ENCODE measurements around the gene TSPAN18. TPM values are rescaled to one million over a fixed set of nuclear protein-coding genes. Genes with fewer than 3 reads are reported as not detected.
A peak's percentile ranks its signal among the peaks of the same experiment; 100 is the strongest.

TSPAN18 gene
- total RNA-seq, 4 donors from 2014 or later: 27.7 to 70.1 (median 50.2) TPM

- H3K4me3 ChIP-seq: no peak overlapping the region
- peaks cover 0 to 8% (median 2%) of the 10 kb centered on the region in 4 donors for H3K9me3 ChIP-seq
- peaks cover 0 to 9% (median 4%) of the 10 kb centered on the region in 4 donors for H3K36me3 ChIP-seq
- DNase-seq (ENCODE audit: extremely low spot score): no peak
- peaks cover 63 to 76% (median 73%) of the 10 kb centered on the region in 4 donors for H3K4me1 ChIP-seq
- H3K27me3 ChIP-seq: no peaks in the 10 kb centered on the region
- intact Hi-C loops (cut with DNase I): no loop called here
- 26% methylated on average over 1 of the region's 1 CpG for WGBS
- TF ChIP-seq, protein P1, sequence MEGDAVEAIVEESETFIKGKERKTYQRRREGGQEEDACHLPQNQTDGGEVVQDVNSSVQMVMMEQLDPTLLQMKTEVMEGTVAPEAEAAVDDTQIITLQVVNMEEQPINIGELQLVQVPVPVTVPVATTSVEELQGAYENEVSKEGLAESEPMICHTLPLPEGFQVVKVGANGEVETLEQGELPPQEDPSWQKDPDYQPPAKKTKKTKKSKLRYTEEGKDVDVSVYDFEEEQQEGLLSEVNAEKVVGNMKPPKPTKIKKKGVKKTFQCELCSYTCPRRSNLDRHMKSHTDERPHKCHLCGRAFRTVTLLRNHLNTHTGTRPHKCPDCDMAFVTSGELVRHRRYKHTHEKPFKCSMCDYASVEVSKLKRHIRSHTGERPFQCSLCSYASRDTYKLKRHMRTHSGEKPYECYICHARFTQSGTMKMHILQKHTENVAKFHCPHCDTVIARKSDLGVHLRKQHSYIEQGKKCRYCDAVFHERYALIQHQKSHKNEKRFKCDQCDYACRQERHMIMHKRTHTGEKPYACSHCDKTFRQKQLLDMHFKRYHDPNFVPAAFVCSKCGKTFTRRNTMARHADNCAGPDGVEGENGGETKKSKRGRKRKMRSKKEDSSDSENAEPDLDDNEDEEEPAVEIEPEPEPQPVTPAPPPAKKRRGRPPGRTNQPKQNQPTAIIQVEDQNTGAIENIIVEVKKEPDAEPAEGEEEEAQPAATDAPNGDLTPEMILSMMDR (IDR thresholded peaks at IDR 0.05): no peak
- TF ChIP-seq POLR2A (IDR thresholded peaks at IDR 0.05; ENCODE audit: low read depth): no peak
- TF ChIP-seq EP300 (IDR thresholded peaks at IDR 0.05): no peak
- no peak for TF ChIP-seq POLR2AphosphoS5 (IDR thresholded peaks at IDR 0.05)
- H3K27ac ChIP-seq (replicated peaks in 1 of 4): peak overlapping the region; percentile 84 to 86 (median 86)
Measured at GRCh38 chr11:44760477-44760872, 33.7 kb downstream of the TSPAN18 start.

- H3K27ac ChIP-seq (replicated peaks in 1 of 4): peak overlapping the region; percentile 84 to 86 (median 86)
- no peak for DNase-seq (ENCODE audit: extremely low spot score)
- 30% methylated on average over 10 of the region's 10 CpGs for WGBS
- no peak overlapping the region for H3K4me3 ChIP-seq
- H3K36me3 ChIP-seq: peaks cover 0 to 9% (median 4%) of the 10 kb centered on the region in 4 donors
- no peak for TF ChIP-seq POLR2A (IDR thresholded peaks at IDR 0.05; ENCODE audit: low read depth)
- TF ChIP-seq, protein P1 (IDR thresholded peaks at IDR 0.05): peak in 1 of 3 experiments; percentile 9
- TF ChIP-seq POLR2AphosphoS5 (IDR thresholded peaks at IDR 0.05): peak in 1 of 2 donors; percentile 41
- H3K4me1 ChIP-seq: peaks cover 63 to 76% (median 73%) of the 10 kb centered on the region in 4 donors
- H3K27me3 ChIP-seq: no peaks in the 10 kb centered on the region
- peaks cover 0 to 8% (median 2%) of the 10 kb centered on the region in 4 donors for H3K9me3 ChIP-seq
- intact Hi-C loops (cut with DNase I): no loop called here
Measured at GRCh38 chr11:44760917-44761550, 34.3 kb downstream of the TSPAN18 start.

DNA sequence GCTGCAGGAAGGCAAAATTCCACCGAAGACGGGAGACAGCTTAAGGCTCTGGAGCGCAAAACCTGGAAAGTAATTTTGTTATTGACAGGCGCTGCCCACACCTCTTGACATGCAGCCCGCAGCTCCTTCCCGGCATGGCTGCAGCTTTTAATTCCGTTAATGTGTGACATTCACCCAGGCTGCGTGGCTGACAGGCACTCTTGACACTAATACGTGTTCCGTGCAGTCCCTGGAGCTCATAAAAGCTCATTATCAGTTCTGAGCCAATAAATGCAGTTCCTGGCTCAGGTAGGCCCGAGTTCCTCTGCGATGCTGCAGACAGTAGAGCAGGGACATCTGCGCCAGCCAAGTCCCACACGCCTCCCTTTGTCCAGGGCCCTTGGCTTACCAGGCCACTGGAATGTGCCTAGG lies 34.8 kb downstream of the TSPAN18 start:
- H3K36me3 ChIP-seq: peaks cover 0 to 9% (median 4%) of the 10 kb centered on the region in 4 donors
- no peaks in the 10 kb centered on the region for H3K27me3 ChIP-seq
- WGBS: 62% methylated on average over 4 of the region's 14 CpGs
- intact Hi-C loops (cut with DNase I): no loop called here
- peak overlapping the region; percentile 84 to 86 (median 86) for H3K27ac ChIP-seq (replicated peaks in 1 of 4)
- TF ChIP-seq POLR2A (IDR thresholded peaks at IDR 0.05; ENCODE audit: low read depth): no peak
- TF ChIP-seq EP300 (IDR thresholded peaks at IDR 0.05): no peak
- no peak for TF ChIP-seq POLR2AphosphoS5 (IDR thresholded peaks at IDR 0.05)
- TF ChIP-seq, protein P1 (IDR thresholded peaks at IDR 0.05): no peak
- H3K9me3 ChIP-seq: peaks cover 0 to 8% (median 2%) of the 10 kb centered on the region in 4 donors
- H3K4me1 ChIP-seq: peaks cover 63 to 76% (median 72%) of the 10 kb centered on the region in 4 donors
- no peak for DNase-seq (ENCODE audit: extremely low spot score)
- H3K4me3 ChIP-seq: no peak overlapping the region

DNA sequence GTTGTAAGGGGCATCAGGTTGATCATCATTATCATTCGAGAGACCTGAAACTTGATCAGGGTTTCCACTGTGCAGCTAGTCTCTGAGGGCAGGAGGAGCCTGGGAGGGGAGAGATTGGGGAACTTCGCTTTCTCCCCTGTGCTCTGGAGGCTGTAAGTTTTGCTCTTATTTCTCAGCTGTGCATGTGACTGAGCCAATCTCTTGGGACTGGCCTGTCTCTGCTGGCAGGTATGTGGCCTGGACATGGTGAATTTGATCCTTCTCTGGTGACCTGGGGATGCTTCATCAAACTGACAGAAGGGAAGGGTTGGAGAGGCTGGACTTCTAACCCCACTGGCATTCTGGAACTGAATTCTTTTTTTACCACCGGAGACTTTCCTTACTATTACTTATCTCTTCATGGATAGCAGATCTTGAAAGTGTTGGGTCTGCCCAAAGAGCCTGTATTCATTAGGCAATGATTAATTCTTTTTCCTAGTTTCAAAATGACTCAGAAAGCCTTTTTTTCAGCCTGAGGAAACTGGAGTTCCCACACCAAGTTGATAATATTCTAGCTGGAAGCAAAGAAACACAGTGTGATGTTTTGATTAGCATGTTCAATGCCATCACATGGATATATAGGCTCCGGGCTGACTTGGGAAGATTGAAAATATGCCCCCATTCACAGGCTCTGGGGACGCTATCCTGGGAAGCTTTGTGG lies 36.5 kb downstream of the TSPAN18 start:
- WGBS: 61% methylated on average over 5 of the region's 5 CpGs
- Histone ChIP-seq H3K27me3 (no peaks in the 10 kb centered on the region), H3K9me3 (peaks cover 0 to 2% (median under 1%) of the 10 kb centered on the region in 4 donors), H3K4me1 (peaks cover 71 to 86% (median 80%) of the 10 kb centered on the region in 4 donors), H3K36me3 (peaks cover 0 to 9% (median 4%) of the 10 kb centered on the region in 4 donors), H3K27ac (replicated peaks in 1 of 4) (peak overlapping the region; percentile 84 to 86 (median 86)), H3K4me3 (no peak overlapping the region)
- intact Hi-C loops (cut with DNase I): no loop called here
- TF ChIP-seq EP300 (IDR thresholded peaks at IDR 0.05) (no peak), POLR2AphosphoS5 (IDR thresholded peaks at IDR 0.05) (no peak), POLR2A (IDR thresholded peaks at IDR 0.05; ENCODE audit: low read depth) (no peak)
- TF ChIP-seq, protein P1 (IDR thresholded peaks at IDR 0.05): no peak
- DNase-seq (ENCODE audit: extremely low spot score): no peak
